ENCODE results near the gene ST3GAL3. TPM values are rescaled to one million over a fixed set of nuclear protein-coding genes. Genes with fewer than 3 reads are reported as not detected.

ST3GAL3 gene
- total RNA-seq, 1 donor from 2014 or later, result 15.2 TPM

GRCh38 chr1:43821471-43821870 lies 114.1 kb downstream of the ST3GAL3 start:
- no peak for TF ChIP-seq CTCF (IDR thresholded peaks at IDR 0.05)
- DNase-seq (ENCODE audit: low spot score), result no peak
- Mint-ChIP-seq H3K4me1 (ENCODE audit: low read depth) (peaks cover 31% of the 10 kb centered on the region), H3K4me3 (ENCODE audit: unreplicated experiment) (no peak overlapping the region), H3K27ac (ENCODE audit: unreplicated experiment) (peak overlapping the region; percentile 74), H3K36me3 (ENCODE audit: low read depth) (peaks cover 22% of the 10 kb centered on the region), H3K9me3 (ENCODE audit: low read depth) (peaks cover 18% of the 10 kb centered on the region), H3K27me3 (ENCODE audit: low read depth) (no peaks in the 10 kb centered on the region)

- Mint-ChIP-seq H3K36me3 (ENCODE audit: low read depth) (peaks cover 22% of the 10 kb centered on the region), H3K4me1 (ENCODE audit: low read depth) (peaks cover 31% of the 10 kb centered on the region), H3K4me3 (ENCODE audit: unreplicated experiment) (peak overlapping the region; percentile 33), H3K27ac (ENCODE audit: unreplicated experiment) (peak overlapping the region; percentile 88), H3K9me3 (ENCODE audit: low read depth) (peaks cover 18% of the 10 kb centered on the region), H3K27me3 (ENCODE audit: low read depth) (no peaks in the 10 kb centered on the region)
- no peak for TF ChIP-seq CTCF (IDR thresholded peaks at IDR 0.05)
- no peak for DNase-seq (ENCODE audit: low spot score)
These were observed 114.8 kb downstream of the ST3GAL3 start for GRCh38 chr1:43822040-43822690.

GRCh38 chr1:43824795-43825194 lies 117.5 kb downstream of the ST3GAL3 start:
- TF ChIP-seq CTCF (IDR thresholded peaks at IDR 0.05), result no peak
- H3K4me1 Mint-ChIP-seq (ENCODE audit: low read depth), result peaks cover 31% of the 10 kb centered on the region

GRCh38 chr1:43828574-43828973 lies 121.2 kb downstream of the ST3GAL3 start:
- no peak for TF ChIP-seq CTCF (IDR thresholded peaks at IDR 0.05)
- Mint-ChIP-seq H3K4me1 (ENCODE audit: low read depth) (peaks cover 8% of the 10 kb centered on the region), H3K9me3 (ENCODE audit: low read depth) (no peaks in the 10 kb centered on the region), H3K27me3 (ENCODE audit: low read depth) (no peaks in the 10 kb centered on the region), H3K36me3 (ENCODE audit: low read depth) (peaks cover 8% of the 10 kb centered on the region), H3K4me3 (ENCODE audit: unreplicated experiment) (no peak overlapping the region), H3K27ac (ENCODE audit: unreplicated experiment) (no peak overlapping the region)
- DNase-seq (ENCODE audit: low spot score), result no peak

More at GRCh38 chr1:43824795-43825194, 117.5 kb downstream of the ST3GAL3 start:
- Mint-ChIP-seq H3K4me3 (ENCODE audit: unreplicated experiment) (no peak overlapping the region), H3K9me3 (ENCODE audit: low read depth) (peaks cover under 1% of the 10 kb centered on the region), H3K27ac (ENCODE audit: unreplicated experiment) (no peak overlapping the region), H3K36me3 (ENCODE audit: low read depth) (peaks cover 9% of the 10 kb centered on the region), H3K27me3 (ENCODE audit: low read depth) (no peaks in the 10 kb centered on the region)
- no peak for DNase-seq (ENCODE audit: low spot score)

- peaks cover 3% of the 10 kb centered on the region for H3K36me3 Mint-ChIP-seq (ENCODE audit: low read depth)
- no peak overlapping the region for H3K27ac Mint-ChIP-seq (ENCODE audit: unreplicated experiment)
- peaks cover 31% of the 10 kb centered on the region for H3K4me1 Mint-ChIP-seq (ENCODE audit: low read depth)
- no peak for TF ChIP-seq CTCF (IDR thresholded peaks at IDR 0.05)
- DNase-seq (ENCODE audit: low spot score), result no peak
- no peak overlapping the region for H3K4me3 Mint-ChIP-seq (ENCODE audit: unreplicated experiment)
- no peaks in the 10 kb centered on the region for H3K9me3 Mint-ChIP-seq (ENCODE audit: low read depth)
- no peaks in the 10 kb centered on the region for H3K27me3 Mint-ChIP-seq (ENCODE audit: low read depth)
These were observed 123.5 kb downstream of the ST3GAL3 start for GRCh38 chr1:43830802-43831201.
